H9 (cell line): Measurements from ENCODE around the gene PLCXD1. TPM values are rescaled to one million over a fixed set of nuclear protein-coding genes. Genes with fewer than 3 reads are reported as not detected.
"Not testable (repeated sequence)": the region's sequence is repeated elsewhere in the genome, so short reads cannot be mapped to it uniquely, and the experiment has no call there.

Experiments used
- DNase-seq: peaks from one replicate; pipeline ENCODE4 v3.0.0-alpha.2; 2017
- H2AFZ ChIP-seq: one replicate; pipeline ENCODE4 v1.6.1; 2013; ENCODE audit warnings: mild to moderate bottlenecking, low read length, control low read depth, moderate library complexity
- H2AK5ac ChIP-seq: 2 replicates; pipeline ENCODE4 v1.6.1; 2013; ENCODE audit warnings: low read length, control low read depth, mixed read lengths; ENCODE audit not compliant: insufficient read length
- H2BK120ac ChIP-seq: one replicate; pipeline ENCODE4 v1.6.1; 2013; ENCODE audit warnings: low read depth, mild to moderate bottlenecking, low read length, control low read depth, inconsistent platforms; ENCODE audit not compliant: poor library complexity, severe bottlenecking
- H2BK12ac ChIP-seq: 2 replicates; pipeline ENCODE4 v1.6.1; 2013; ENCODE audit warnings: low read length, control low read depth, mixed read lengths, low read depth; ENCODE audit not compliant: insufficient read length
- H2BK15ac ChIP-seq: 2 replicates; pipeline ENCODE4 v1.6.1; 2013; ENCODE audit warnings: low read depth, low read length, control low read depth
- H2BK20ac ChIP-seq: one replicate; pipeline ENCODE4 v1.6.1; 2013; ENCODE audit warnings: low read depth, mild to moderate bottlenecking, low read length, control low read depth, inconsistent platforms; ENCODE audit not compliant: poor library complexity, severe bottlenecking
- H2BK5ac ChIP-seq: 2 replicates; pipeline ENCODE4 v1.6.1; 2013; ENCODE audit warnings: low read length, control low read depth, mixed read lengths; ENCODE audit not compliant: insufficient read length
- H3K14ac ChIP-seq: 2 replicates; pipeline ENCODE4 v1.6.1; 2013; ENCODE audit warnings: low read length, control low read depth; ENCODE audit not compliant: insufficient read depth
- H3K18ac ChIP-seq: 2 replicates; pipeline ENCODE4 v1.6.1; 2013; ENCODE audit warnings: low read depth, mild to moderate bottlenecking, mixed read lengths, low read length, control low read depth; ENCODE audit not compliant: insufficient read length
- H3K23ac ChIP-seq: 2 replicates; pipeline ENCODE4 v1.6.1; 2013; ENCODE audit warnings: low read length, control low read depth, mixed read lengths, low read depth; ENCODE audit not compliant: insufficient read length
- H3K23me2 ChIP-seq: 2 replicates; pipeline ENCODE4 v1.6.1; 2013; ENCODE audit warnings: low read depth, mild to moderate bottlenecking, mixed read lengths, low read length, control low read depth; ENCODE audit not compliant: insufficient read length, poor library complexity, severe bottlenecking
- H3K27ac ChIP-seq: 2 replicates; pipeline ENCODE4 v1.5.1; 2013; ENCODE audit warnings: low read length, control low read depth, mixed read lengths, low read depth; ENCODE audit not compliant: insufficient read length
- H3K27me3 ChIP-seq: 2 replicates; pipeline ENCODE4 v1.6.1; 2013; ENCODE audit warnings: low read length, control low read depth, inconsistent platforms; ENCODE audit not compliant: insufficient read depth
- H3K4ac ChIP-seq: 2 replicates; pipeline ENCODE4 v1.6.1; 2013; ENCODE audit warnings: low read depth, mild to moderate bottlenecking, control low read depth, inconsistent platforms, low read length, moderate library complexity
- H3K4me1 ChIP-seq: 2 replicates; pipeline ENCODE4 v1.6.1; 2013; ENCODE audit warnings: low read length, control low read depth, inconsistent platforms; ENCODE audit not compliant: insufficient read depth
- H3K4me2 ChIP-seq: 2 replicates; pipeline ENCODE4 v1.6.1; 2013; ENCODE audit warnings: low read length, control low read depth, mixed read lengths; ENCODE audit not compliant: insufficient read length, insufficient read depth
- H3K56ac ChIP-seq: 2 replicates; pipeline ENCODE4 v1.6.1; 2013; ENCODE audit warnings: low read depth, mild to moderate bottlenecking, mixed read lengths, low read length, control low read depth; ENCODE audit not compliant: insufficient read length
- H3K79me1 ChIP-seq: 2 replicates; pipeline ENCODE4 v1.6.1; 2013; ENCODE audit warnings: low read depth, mild to moderate bottlenecking, moderate library complexity, low read length, control low read depth, inconsistent platforms; ENCODE audit not compliant: insufficient read depth, poor library complexity, severe bottlenecking
- H3K79me2 ChIP-seq: 2 replicates; pipeline ENCODE4 v1.6.1; 2013; ENCODE audit warnings: low read length, control low read depth, inconsistent platforms; ENCODE audit not compliant: insufficient read depth
- H3K9ac ChIP-seq: 2 replicates; pipeline ENCODE4 v1.6.1; 2013; ENCODE audit warnings: low read length, control low read depth, mixed read lengths; ENCODE audit not compliant: insufficient read length; ENCODE audit errors: extremely low read depth
- H3K9me3 ChIP-seq: one replicate; pipeline ENCODE4 v1.6.1; 2013; ENCODE audit warnings: low read depth, low read length, inconsistent platforms; ENCODE audit not compliant: control insufficient read depth
- H3T11ph ChIP-seq: one replicate; pipeline ENCODE4 v1.6.1; 2013; ENCODE audit warnings: mild to moderate bottlenecking, low read length, control low read depth, inconsistent platforms
- H4K20me1 ChIP-seq: one replicate; pipeline ENCODE4 v1.6.1; 2013; ENCODE audit not compliant: control insufficient read depth, insufficient read length, insufficient read depth
- H4K5ac ChIP-seq: 2 replicates; pipeline ENCODE4 v1.6.1; 2013; ENCODE audit warnings: low read depth, mild to moderate bottlenecking, mixed read lengths, low read length, control low read depth; ENCODE audit not compliant: insufficient read length
- H4K8ac ChIP-seq: replicated peaks from 2 replicates; pipeline ENCODE4 v1.6.1; 2013; ENCODE audit warnings: low read length, control low read depth, mixed read lengths, low read depth; ENCODE audit not compliant: insufficient read length
- H4K91ac ChIP-seq: 2 replicates; pipeline ENCODE4 v1.6.1; 2013; ENCODE audit warnings: low read depth, mild to moderate bottlenecking, moderate library complexity, mixed read lengths, low read length, control low read depth; ENCODE audit not compliant: insufficient read length
- H3K27ac Mint-ChIP-seq, 3 experiments: 2 replicates in 2 of 3; 3 replicates in 1 of 3; pipeline ENCODE4 v1.8.0; 2020 to 2021; ENCODE audit warnings: mixed read lengths in 3 of 3, mild to moderate bottlenecking in 1 of 3, moderate library complexity in 1 of 3
- H3K27me3 Mint-ChIP-seq: 2 replicates; pipeline ENCODE4 v1.8.0; 2021; ENCODE audit warnings: low read depth, mild to moderate bottlenecking, moderate library complexity, mixed read lengths
- H3K36me3 Mint-ChIP-seq, 3 experiments: 2 replicates in 2 of 3; 3 replicates in 1 of 3; pipeline ENCODE4 v1.8.0; 2020 to 2021; ENCODE audit warnings: low read depth in 3 of 3, mixed read lengths in 3 of 3; ENCODE audit not compliant: insufficient read depth in 1 of 3
- H3K4me1 Mint-ChIP-seq, 2 experiments: 2 replicates each; pipeline ENCODE4 v1.8.0; 2020; ENCODE audit warnings: mixed read lengths in 2 of 2
- H3K4me3 Mint-ChIP-seq, 2 experiments: 2 replicates in 1 of 2; 3 replicates in 1 of 2; pipeline ENCODE4 v1.8.0; 2020 to 2021; ENCODE audit warnings: mild to moderate bottlenecking in 2 of 2, mixed read lengths in 2 of 2, moderate library complexity in 1 of 2
- H3K9me3 Mint-ChIP-seq, 2 experiments: 2 replicates in 1 of 2; 3 replicates in 1 of 2; pipeline ENCODE4 v1.8.0; 2020; ENCODE audit warnings: mild to moderate bottlenecking in 2 of 2, mixed read lengths in 2 of 2, moderate library complexity in 1 of 2
- WGBS: extraction: QIAGEN DNeasy Blood & Tissue Kit; methylation state at CpG from one replicate; pipeline ENCODE4 v1.1.7; 2013; ENCODE audit warnings: missing lambda C conversion rate, low lambda C conversion rate, mixed read lengths; ENCODE audit not compliant: insufficient read length; ENCODE audit errors: extremely low coverage; 5-methylcytosine and 5-hydroxymethylcytosine counted together
- total RNA-seq: library from RNA; stranded (reverse); gene quantifications from 2 replicates; pipeline ENCODE4 v1.2.1, GENCODE V29; 2021

Gene PLCXD1
- total RNA-seq, 1 experiment from 2014 or later = 96.5 TPM

DNA sequence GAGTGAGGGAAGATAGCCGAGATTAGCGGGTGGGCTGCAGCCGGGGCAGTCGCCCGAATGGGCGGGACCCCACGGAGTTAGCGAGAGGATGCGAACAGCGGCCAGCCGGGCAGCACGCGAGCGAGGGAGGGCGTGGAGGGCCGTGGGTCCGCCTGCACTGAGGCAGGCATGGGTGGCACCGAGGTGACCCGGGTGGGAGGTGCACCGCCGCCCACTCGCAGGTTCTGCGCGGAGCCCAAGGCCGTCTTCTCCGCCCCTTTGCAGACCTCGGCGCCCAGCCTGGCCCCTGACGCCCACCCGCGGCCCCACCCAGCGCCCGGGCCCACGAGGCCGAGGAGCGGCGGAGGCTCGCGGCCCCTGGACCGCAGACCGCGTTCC is 48.9 kb upstream of the PLCXD1 start:
- H3K14ac ChIP-seq, H3K27me3 Mint-ChIP-seq, H3K79me1 ChIP-seq, H3K36me3 Mint-ChIP-seq, H3K4me3 Mint-ChIP-seq, H3K4ac ChIP-seq, H3T11ph ChIP-seq, H3K4me1 Mint-ChIP-seq, H3K4me2 ChIP-seq, H3K9me3 ChIP-seq, H2BK5ac ChIP-seq, H4K20me1 ChIP-seq, H2BK15ac ChIP-seq, DNase-seq, H2AK5ac ChIP-seq, H4K8ac ChIP-seq, H3K18ac ChIP-seq, H3K27me3 ChIP-seq, H4K91ac ChIP-seq, H2BK12ac ChIP-seq, H3K23me2 ChIP-seq, H2BK120ac ChIP-seq, H3K9me3 Mint-ChIP-seq, H3K27ac ChIP-seq, H2AFZ ChIP-seq, H3K4me1 ChIP-seq, H4K5ac ChIP-seq, H3K9ac ChIP-seq, H3K23ac ChIP-seq, H3K27ac Mint-ChIP-seq, H2BK20ac ChIP-seq, H3K79me2 ChIP-seq, H3K56ac ChIP-seq: not testable (repeated sequence)
- WGBS = no CpG with 5 or more reads among the region's 42 CpGs

DNA sequence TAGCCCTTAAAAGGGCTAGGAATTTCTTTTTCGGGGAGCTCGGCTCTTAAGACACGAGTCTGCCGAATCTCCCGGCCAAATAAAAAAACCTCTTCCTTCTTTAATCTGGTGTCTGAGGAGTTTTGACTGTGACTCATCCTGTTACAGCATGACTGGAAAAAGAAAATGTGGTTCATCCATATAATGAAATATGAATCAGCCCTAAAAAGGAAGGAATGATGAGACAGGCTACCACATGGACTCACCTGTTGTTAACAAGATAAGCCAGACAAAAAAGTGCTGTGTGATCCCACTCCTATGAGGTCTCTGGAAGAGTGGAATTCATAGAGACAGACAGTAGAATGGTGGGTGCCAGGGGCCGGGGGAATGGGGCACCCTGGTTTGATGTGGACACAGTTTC is 45.0 kb upstream of the PLCXD1 start:
- not testable (repeated sequence) for H3K9me3 Mint-ChIP-seq, H3K23ac ChIP-seq, H3K27me3 ChIP-seq, H3K4me1 Mint-ChIP-seq, H3K27ac Mint-ChIP-seq, H3K79me2 ChIP-seq, H2BK12ac ChIP-seq, H3K56ac ChIP-seq, H3K23me2 ChIP-seq, H3T11ph ChIP-seq, H3K4me3 Mint-ChIP-seq, H3K9me3 ChIP-seq, H4K5ac ChIP-seq, H2BK5ac ChIP-seq, H3K4me2 ChIP-seq, H3K9ac ChIP-seq, H2BK20ac ChIP-seq, H2BK120ac ChIP-seq, H3K36me3 Mint-ChIP-seq, H2BK15ac ChIP-seq, H3K27ac ChIP-seq, H3K14ac ChIP-seq, H4K8ac ChIP-seq, H4K20me1 ChIP-seq, H3K18ac ChIP-seq, H3K4me1 ChIP-seq, H4K91ac ChIP-seq, H2AK5ac ChIP-seq, H3K4ac ChIP-seq, DNase-seq, H3K79me1 ChIP-seq, H3K27me3 Mint-ChIP-seq, H2AFZ ChIP-seq
- WGBS = no CpG with 5 or more reads among the region's 6 CpGs
